HCT116 (cell line): ENCODE results near the gene EMP2. TPM values are rescaled to one million over a fixed set of nuclear protein-coding genes. Genes with fewer than 3 reads are reported as not detected.

Experiments
- ATAC-seq: fragments of 200-7000 bp; cut with Tn5 transposase; 2 replicates; pipeline ENCODE4 v1.9.1; 2020; ENCODE audit warnings: mild to moderate bottlenecking, moderate library complexity
- BruUV-seq: library from RNA; stranded (reverse); fragments of 400-500 nt; replicated peaks from 2 replicates; lab custom pipeline; 2021; lab: Mats Ljungman, UMichigan
- CTCF ChIA-PET: fragments of 300-600 bp; sonication (Branson Sonifier 250); formaldehyde crosslinking; loops from one replicate; lab custom pipeline; 2021; ENCODE audit warnings: antibody characterized with exemption; lab: Charles Lee
- POLR2A ChIA-PET: fragments of 300-600, 350-600 bp; sonication (Branson Sonifier 250); formaldehyde crosslinking; loops from one replicate; lab custom pipeline; 2021; ENCODE audit warnings: antibody characterized with exemption; lab: Charles Lee
- RAD21 ChIA-PET, 2 experiments: fragments of 300-600 bp; sonication (Branson Sonifier 250); formaldehyde crosslinking; loops; one replicate each; lab custom pipeline; 2023; ENCODE audit warnings: low total read pairs in 2 of 2; ENCODE audit not compliant: uncharacterized antibody in 2 of 2, unreplicated experiment in 2 of 2, low non-redundant PET in 1 of 2; lab: Charles Lee
- DNase-seq: peaks from one replicate; pipeline ENCODE4 v3.0.0-alpha.2; 2010; ENCODE audit warnings: low read depth, low spot score
- H2AFZ ChIP-seq: fragments of 200-600 bp; shearing (Covaris generic), sonication (generic); 2 replicates; pipeline ENCODE4 v1.6.1; 2017; ENCODE audit warnings: low read depth, mixed run types, mixed read lengths, antibody characterized with exemption, low read length; ENCODE audit not compliant: poor library complexity, severe bottlenecking
- H3K27ac ChIP-seq: 2 replicates; pipeline ENCODE4 v1.5.1; 2012; ENCODE audit warnings: low read depth, low read length
- H3K27me3 ChIP-seq: fragments of 200-600 bp; sonication (generic); 2 replicates; pipeline ENCODE4 v1.6.1; 2016; ENCODE audit warnings: mixed run types, low read length, mixed read lengths; ENCODE audit not compliant: insufficient read depth
- H3K36me3 ChIP-seq, 2 experiments: fragments of 200-500 bp in 1 of 2; fragments of 200-600 bp in 1 of 2; sonication (Bioruptor generic) in 1 of 2; sonication (generic) in 1 of 2; 2 replicates each; pipeline versions ENCODE4 v1.5.1 to v1.6.1; 2014 to 2016; ENCODE audit warnings: low read length in 2 of 2, inconsistent platforms in 1 of 2, mixed read lengths in 1 of 2, mixed run types in 1 of 2; ENCODE audit not compliant: insufficient read depth in 2 of 2, control insufficient read depth in 1 of 2
- H3K4me1 ChIP-seq, 2 experiments: fragments of 200-600 bp in 1 of 2; sonication (generic) in 1 of 2; 2 replicates each; pipeline versions ENCODE4 v1.5.1 to v1.6.1; 2012 to 2017; ENCODE audit warnings: low read length in 2 of 2, inconsistent platforms in 1 of 2, mild to moderate bottlenecking in 1 of 2, mixed read lengths in 1 of 2, mixed run types in 1 of 2, moderate library complexity in 1 of 2; ENCODE audit not compliant: insufficient read depth in 2 of 2, control insufficient read depth in 1 of 2
- H3K4me2 ChIP-seq: fragments of 200-600 bp; sonication (generic); 2 replicates; pipeline ENCODE4 v1.6.1; 2017; ENCODE audit warnings: mixed run types, low read length, mixed read lengths
- H3K4me3 ChIP-seq, 2 experiments: fragments of 200-600 bp in 1 of 2; sonication (generic) in 1 of 2; replicated peaks in 1 of 2; 2 replicates each; pipeline ENCODE4 v1.5.1; 2011 to 2016; ENCODE audit warnings: low read length in 2 of 2, control low read depth in 1 of 2, low read depth in 1 of 2, mild to moderate bottlenecking in 1 of 2, mixed read lengths in 1 of 2, mixed run types in 1 of 2
- H3K79me2 ChIP-seq: fragments of 200-600 bp; sonication (generic); 2 replicates; pipeline ENCODE4 v1.6.1; 2017; ENCODE audit warnings: mild to moderate bottlenecking, mixed run types, low read length, moderate library complexity, mixed read lengths; ENCODE audit not compliant: insufficient read depth
- H3K9ac ChIP-seq: fragments of 200-600 bp; sonication (generic); 2 replicates; pipeline ENCODE4 v1.6.1; 2016; ENCODE audit warnings: low read length, mixed read lengths
- H3K9me2 ChIP-seq: fragments of 200-600 bp; sonication (generic), shearing (Covaris generic); 2 replicates; pipeline ENCODE4 v1.6.1; 2017; ENCODE audit warnings: mixed run types, mild to moderate bottlenecking, moderate library complexity; ENCODE audit not compliant: insufficient read depth
- H3K9me3 ChIP-seq, 2 experiments: fragments of 200-500 bp in 1 of 2; fragments of 200-600 bp in 1 of 2; sonication (Bioruptor generic) in 1 of 2; sonication (generic) in 1 of 2; 2 replicates each; pipeline ENCODE4 v1.6.1; 2014 to 2017; ENCODE audit warnings: low read length in 2 of 2, mixed read lengths in 2 of 2, inconsistent platforms in 1 of 2, low read depth in 1 of 2, mild to moderate bottlenecking in 1 of 2, mixed run types in 1 of 2, moderate library complexity in 1 of 2; ENCODE audit not compliant: control insufficient read depth in 1 of 2, insufficient read depth in 1 of 2
- H4K20me1 ChIP-seq: fragments of 200-600 bp; sonication (generic), shearing (Covaris generic); 2 replicates; pipeline ENCODE4 v1.6.1; 2017; ENCODE audit warnings: mixed run types, mild to moderate bottlenecking, moderate library complexity; ENCODE audit not compliant: insufficient read depth
- EGR1 ChIP-seq: IDR thresholded peaks from 2 replicates; pipeline ENCODE4 v1.6.1; 2012; ENCODE audit warnings: low read depth
- ELF1 ChIP-seq: IDR thresholded peaks from 2 replicates; pipeline ENCODE4 v1.6.1; 2012; ENCODE audit warnings: low read depth, borderline replicate concordance
- EZH2 ChIP-seq: fragments of 200-600 bp; sonication (generic); IDR thresholded peaks from 2 replicates; pipeline ENCODE4 v1.6.1; 2017; ENCODE audit warnings: antibody characterized with exemption, mixed run types
- EZH2phosphoT487 ChIP-seq: fragments of 200-600 bp; IDR thresholded peaks from 2 replicates; pipeline ENCODE4 v1.6.1; 2018; ENCODE audit warnings: antibody characterized with exemption, borderline replicate concordance
- FOSL1 ChIP-seq: IDR thresholded peaks from 2 replicates; pipeline ENCODE4 v1.6.1; 2012; ENCODE audit warnings: low read depth
- RAD21 ChIP-seq: IDR thresholded peaks from 2 replicates; pipeline ENCODE4 v1.6.1; 2012; ENCODE audit warnings: low read depth, mild to moderate bottlenecking
- REST ChIP-seq: IDR thresholded peaks from 2 replicates; pipeline ENCODE4 v1.6.1; 2012; ENCODE audit warnings: low read depth
- SIN3A ChIP-seq: IDR thresholded peaks from 2 replicates; pipeline ENCODE4 v1.6.1; 2012; ENCODE audit warnings: low read depth
- YY1 ChIP-seq: IDR thresholded peaks from 2 replicates; pipeline ENCODE4 v1.6.1; 2011; ENCODE audit warnings: low read length, low read depth, moderate library complexity, mild to moderate bottlenecking; ENCODE audit not compliant: insufficient replicate concordance; ENCODE audit errors: extremely low read depth
- intact Hi-C: fragments of 100-400 bp; cut with micrococcal nuclease; formaldehyde crosslinking; loops from 2 replicates; pipeline ENCODE4 v1.10.0; 2022
- total RNA-seq: library from RNA; stranded (reverse); gene quantifications from one replicate; pipeline ENCODE4 v1.2.1, GENCODE V29; 2021; ENCODE audit not compliant: unreplicated experiment
- TF ChIP-seq, protein P1 (sequence below), 3 experiments: fragments of 200-600 bp in 1 of 3; sonication (generic) in 1 of 3; IDR thresholded peaks in 2 of 3; conservative IDR thresholded peaks in 1 of 3; 2 replicates each; pipeline ENCODE4 v1.5.1; 2012 to 2017; ENCODE audit warnings: low read depth in 2 of 3, low read length in 2 of 3, antibody characterized with exemption in 1 of 3, borderline replicate concordance in 1 of 3, control low read depth in 1 of 3, mild to moderate bottlenecking in 1 of 3, mixed read lengths in 1 of 3, mixed run types in 1 of 3, moderate library complexity in 1 of 3; ENCODE audit not compliant: insufficient read depth in 1 of 3
- TF ChIP-seq, protein P2 (sequence below): IDR thresholded peaks from 2 replicates; pipeline ENCODE4 v1.6.1; 2012
- TF ChIP-seq, protein P3 (sequence below): IDR thresholded peaks from 2 replicates; pipeline ENCODE4 v1.6.1; 2012
- TF ChIP-seq, protein P4 (sequence below): IDR thresholded peaks from 2 replicates; pipeline ENCODE4 v1.6.1; 2011; ENCODE audit warnings: mild to moderate bottlenecking, low read length, moderate library complexity; ENCODE audit not compliant: insufficient replicate concordance; ENCODE audit errors: extremely low read depth

The EMP2 gene
- total RNA-seq, 1 experiment from 2014 or later: 32.6 TPM

DNA sequence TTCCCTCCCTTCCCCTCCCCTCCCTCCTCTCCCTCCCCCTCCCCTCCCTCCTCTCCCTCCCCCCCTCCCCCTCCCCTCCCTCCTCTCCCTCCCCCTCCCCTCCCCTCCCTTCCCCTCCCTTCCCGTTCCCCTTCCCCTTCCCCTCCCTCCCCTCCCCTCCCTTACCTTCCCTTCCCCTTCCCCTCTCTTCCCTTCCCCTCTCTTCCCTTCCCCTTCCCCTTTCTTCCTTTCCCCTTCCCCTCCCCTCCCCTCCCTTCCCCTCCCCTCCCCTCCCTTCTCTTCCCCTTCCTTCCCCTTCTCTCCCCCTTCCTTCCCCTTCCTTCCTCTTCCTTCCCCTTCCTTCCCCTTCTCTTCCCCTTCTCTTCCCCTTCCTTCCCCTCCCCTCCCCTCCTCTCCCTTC lies 61.1 kb downstream of the EMP2 start:
- no peak for ATAC-seq
- H3K9me2 ChIP-seq: no peaks in the 10 kb centered on the region
- no peak for DNase-seq
- no peak overlapping the region for H3K9ac ChIP-seq
- 0 out of 4 replicates have a peak, but pooled peaks cover 0 to 3% of the 10 kb centered on the region in 2 experiments for H3K36me3 ChIP-seq
- H3K9me3 ChIP-seq: no peaks in the 10 kb centered on the region
- H3K4me1 ChIP-seq: no peaks in the 10 kb centered on the region
- no peak overlapping the region for H3K4me3 ChIP-seq
- ChIA-PET CTCF (no interaction called here), RAD21 (no interaction called here), POLR2A (no interaction called here)
- no peak overlapping the region for H3K4me2 ChIP-seq
- no TSS peak for BruUV-seq
- intact Hi-C loops: no loop called here
- no peaks in the 10 kb centered on the region for H4K20me1 ChIP-seq
- no peak overlapping the region for H2AFZ ChIP-seq
- no peaks in the 10 kb centered on the region for H3K79me2 ChIP-seq
- no peaks in the 10 kb centered on the region for H3K27me3 ChIP-seq
- no peak overlapping the region for H3K27ac ChIP-seq
- TF ChIP-seq REST (no peak), ELF1 (no peak), YY1 (no peak), SIN3A (no peak), FOSL1 (no peak), EZH2 (no peak), RAD21 (no peak), EZH2phosphoT487 (no peak), EGR1 (no peak)
- TF ChIP-seq, protein P1, sequence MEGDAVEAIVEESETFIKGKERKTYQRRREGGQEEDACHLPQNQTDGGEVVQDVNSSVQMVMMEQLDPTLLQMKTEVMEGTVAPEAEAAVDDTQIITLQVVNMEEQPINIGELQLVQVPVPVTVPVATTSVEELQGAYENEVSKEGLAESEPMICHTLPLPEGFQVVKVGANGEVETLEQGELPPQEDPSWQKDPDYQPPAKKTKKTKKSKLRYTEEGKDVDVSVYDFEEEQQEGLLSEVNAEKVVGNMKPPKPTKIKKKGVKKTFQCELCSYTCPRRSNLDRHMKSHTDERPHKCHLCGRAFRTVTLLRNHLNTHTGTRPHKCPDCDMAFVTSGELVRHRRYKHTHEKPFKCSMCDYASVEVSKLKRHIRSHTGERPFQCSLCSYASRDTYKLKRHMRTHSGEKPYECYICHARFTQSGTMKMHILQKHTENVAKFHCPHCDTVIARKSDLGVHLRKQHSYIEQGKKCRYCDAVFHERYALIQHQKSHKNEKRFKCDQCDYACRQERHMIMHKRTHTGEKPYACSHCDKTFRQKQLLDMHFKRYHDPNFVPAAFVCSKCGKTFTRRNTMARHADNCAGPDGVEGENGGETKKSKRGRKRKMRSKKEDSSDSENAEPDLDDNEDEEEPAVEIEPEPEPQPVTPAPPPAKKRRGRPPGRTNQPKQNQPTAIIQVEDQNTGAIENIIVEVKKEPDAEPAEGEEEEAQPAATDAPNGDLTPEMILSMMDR (IDR thresholded peaks at IDR 0.05 in 2 of 3, conservative IDR thresholded peaks at IDR 0.05 in 1 of 3; ENCODE audit: borderline replicate concordance in 1 of 3, insufficient read depth in 1 of 3, low read depth in 2 of 3, low read length in 2 of 3): no peak
- TF ChIP-seq, protein P2, sequence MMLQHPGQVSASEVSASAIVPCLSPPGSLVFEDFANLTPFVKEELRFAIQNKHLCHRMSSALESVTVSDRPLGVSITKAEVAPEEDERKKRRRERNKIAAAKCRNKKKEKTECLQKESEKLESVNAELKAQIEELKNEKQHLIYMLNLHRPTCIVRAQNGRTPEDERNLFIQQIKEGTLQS: no peak
- TF ChIP-seq, protein P3, sequence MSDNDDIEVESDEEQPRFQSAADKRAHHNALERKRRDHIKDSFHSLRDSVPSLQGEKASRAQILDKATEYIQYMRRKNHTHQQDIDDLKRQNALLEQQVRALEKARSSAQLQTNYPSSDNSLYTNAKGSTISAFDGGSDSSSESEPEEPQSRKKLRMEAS: no peak
- TF ChIP-seq, protein P4, sequence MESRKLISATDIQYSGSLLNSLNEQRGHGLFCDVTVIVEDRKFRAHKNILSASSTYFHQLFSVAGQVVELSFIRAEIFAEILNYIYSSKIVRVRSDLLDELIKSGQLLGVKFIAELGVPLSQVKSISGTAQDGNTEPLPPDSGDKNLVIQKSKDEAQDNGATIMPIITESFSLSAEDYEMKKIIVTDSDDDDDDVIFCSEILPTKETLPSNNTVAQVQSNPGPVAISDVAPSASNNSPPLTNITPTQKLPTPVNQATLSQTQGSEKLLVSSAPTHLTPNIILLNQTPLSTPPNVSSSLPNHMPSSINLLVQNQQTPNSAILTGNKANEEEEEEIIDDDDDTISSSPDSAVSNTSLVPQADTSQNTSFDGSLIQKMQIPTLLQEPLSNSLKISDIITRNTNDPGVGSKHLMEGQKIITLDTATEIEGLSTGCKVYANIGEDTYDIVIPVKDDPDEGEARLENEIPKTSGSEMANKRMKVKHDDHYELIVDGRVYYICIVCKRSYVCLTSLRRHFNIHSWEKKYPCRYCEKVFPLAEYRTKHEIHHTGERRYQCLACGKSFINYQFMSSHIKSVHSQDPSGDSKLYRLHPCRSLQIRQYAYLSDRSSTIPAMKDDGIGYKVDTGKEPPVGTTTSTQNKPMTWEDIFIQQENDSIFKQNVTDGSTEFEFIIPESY: no peak
